Lung (tissue), 13 donors: ENCODE data around the gene POLA1. TPM values are rescaled to one million over a fixed set of nuclear protein-coding genes. Genes with fewer than 3 reads are reported as not detected.

Experiments used
- ATAC-seq: fragments of 200-7000 bp; cut with Tn5 transposase; one replicate; pipeline ENCODE4 v1.9.1; 2020; ENCODE audit warnings: moderate number of reproducible peaks; ENCODE audit not compliant: insufficient read depth, low FRiP score
- DNase-seq, 3 donors: peaks; one replicate each; pipeline ENCODE4 v3.0.0-alpha.2; 2013 to 2017
- H3K27ac ChIP-seq, 2 donors: one replicate each; pipeline ENCODE4 v1.5.1; 2013; ENCODE audit warnings: mild to moderate bottlenecking in 2 of 2, moderate library complexity in 2 of 2, control low read depth in 1 of 2, inconsistent platforms in 1 of 2, low read depth in 1 of 2, low read length in 1 of 2
- H3K27me3 ChIP-seq, 3 donors: one replicate each; pipeline ENCODE4 v1.5.1; 2013; ENCODE audit warnings: low read length in 2 of 3; ENCODE audit not compliant: control insufficient read depth in 3 of 3, insufficient read depth in 3 of 3
- H3K36me3 ChIP-seq, 4 donors: one replicate each; pipeline ENCODE4 v1.5.1; 2013; ENCODE audit warnings: low read length in 4 of 4, mild to moderate bottlenecking in 1 of 4, moderate library complexity in 1 of 4; ENCODE audit not compliant: control insufficient read depth in 4 of 4, insufficient read depth in 4 of 4
- H3K4me1 ChIP-seq, 5 donors: one replicate each; pipeline ENCODE4 v1.5.1; 2013; ENCODE audit warnings: low read length in 5 of 5, mild to moderate bottlenecking in 2 of 5, moderate library complexity in 1 of 5; ENCODE audit not compliant: control insufficient read depth in 5 of 5, insufficient read depth in 5 of 5
- H3K4me3 ChIP-seq: one replicate; pipeline ENCODE4 v1.5.1; 2013; ENCODE audit warnings: mild to moderate bottlenecking, control low read depth, moderate library complexity
- H3K9ac ChIP-seq, 2 donors: one replicate each; pipeline ENCODE4 v1.5.1; 2013; ENCODE audit warnings: low read length in 2 of 2, control low read depth in 1 of 2; ENCODE audit not compliant: insufficient read depth in 1 of 2
- H3K9me3 ChIP-seq, 4 donors: one replicate each; pipeline ENCODE4 v1.5.1; 2013; ENCODE audit warnings: low read length in 3 of 4, mild to moderate bottlenecking in 1 of 4, moderate library complexity in 1 of 4; ENCODE audit not compliant: control insufficient read depth in 4 of 4, insufficient read depth in 3 of 4
- WGBS, 2 donors: extraction: QIAGEN DNeasy Blood & Tissue Kit; methylation state at CpG; one replicate each; pipeline ENCODE4 v1.1.7; 2013; 5-methylcytosine and 5-hydroxymethylcytosine counted together
- polyA plus RNA-seq, 2 donors: library from polyadenylated mRNA; stranded (reverse); fragments of 200-250 nt; gene quantifications; one replicate each; pipeline ENCODE4 v1.2.1, GENCODE V29; 2013
- small RNA-seq: library from RNA; depleted of rRNA; stranded (forward); fragments of <200 nt; gene quantifications from one replicate; pipeline ENCODE3, GENCODE V24; 2014; ENCODE audit warnings: low replicate concordance
- total RNA-seq, 2 donors: library from RNA; depleted of rRNA in 1 of 2; stranded (reverse); fragments of >200 nt in 1 of 2; gene quantifications; one replicate each; pipeline ENCODE4 v1.2.1, GENCODE V29; 2014 to 2021
- TF ChIP-seq, protein P1 (sequence below): IDR thresholded peaks from 2 replicates; pipeline ENCODE4 v1.5.1; 2012; ENCODE audit warnings: mild to moderate bottlenecking; ENCODE audit errors: control extremely low read depth, extremely low read depth
- donor health status: control.
- donor health status: control.
- donor health status: Bipolar disorder and iron deficiency.
- donor health status: healthy.
- donor health status: DM: yes; HTN: yes; CAD: no.

The POLA1 gene
- total and polyA plus RNA-seq, 4 donors: 2.4 to 18.7 (median 6.1) TPM

DNA sequence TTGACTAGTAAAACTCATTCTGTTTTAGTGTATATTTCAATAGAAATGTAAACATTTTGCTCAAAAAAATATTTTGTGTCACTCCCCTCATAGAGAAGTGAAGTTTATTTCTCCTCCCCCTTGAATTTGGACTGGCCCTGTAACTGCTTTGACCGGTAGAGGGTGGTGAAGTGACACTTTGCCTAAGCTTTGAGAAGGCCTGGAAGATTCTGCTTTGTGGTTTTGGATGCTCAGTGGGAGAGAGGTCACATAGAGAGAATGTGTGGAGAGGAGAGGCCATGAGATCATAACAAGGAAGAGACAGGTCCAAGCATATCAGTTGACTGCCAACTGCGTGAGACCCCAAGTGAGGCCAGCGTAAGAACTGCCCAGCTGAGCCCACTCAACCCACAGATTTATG, 341.2 kb downstream of the POLA1 start:
- no peak overlapping the region for H3K4me3 ChIP-seq
- H3K9ac ChIP-seq: no peak overlapping the region
- H3K4me1 ChIP-seq: no peaks in the 10 kb centered on the region
- H3K9me3 ChIP-seq: peaks cover 0 to 10% (median 0%) of the 10 kb centered on the region in 4 donors
- TF ChIP-seq, protein P1, sequence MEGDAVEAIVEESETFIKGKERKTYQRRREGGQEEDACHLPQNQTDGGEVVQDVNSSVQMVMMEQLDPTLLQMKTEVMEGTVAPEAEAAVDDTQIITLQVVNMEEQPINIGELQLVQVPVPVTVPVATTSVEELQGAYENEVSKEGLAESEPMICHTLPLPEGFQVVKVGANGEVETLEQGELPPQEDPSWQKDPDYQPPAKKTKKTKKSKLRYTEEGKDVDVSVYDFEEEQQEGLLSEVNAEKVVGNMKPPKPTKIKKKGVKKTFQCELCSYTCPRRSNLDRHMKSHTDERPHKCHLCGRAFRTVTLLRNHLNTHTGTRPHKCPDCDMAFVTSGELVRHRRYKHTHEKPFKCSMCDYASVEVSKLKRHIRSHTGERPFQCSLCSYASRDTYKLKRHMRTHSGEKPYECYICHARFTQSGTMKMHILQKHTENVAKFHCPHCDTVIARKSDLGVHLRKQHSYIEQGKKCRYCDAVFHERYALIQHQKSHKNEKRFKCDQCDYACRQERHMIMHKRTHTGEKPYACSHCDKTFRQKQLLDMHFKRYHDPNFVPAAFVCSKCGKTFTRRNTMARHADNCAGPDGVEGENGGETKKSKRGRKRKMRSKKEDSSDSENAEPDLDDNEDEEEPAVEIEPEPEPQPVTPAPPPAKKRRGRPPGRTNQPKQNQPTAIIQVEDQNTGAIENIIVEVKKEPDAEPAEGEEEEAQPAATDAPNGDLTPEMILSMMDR: no peak
- no peak overlapping the region for H3K27ac ChIP-seq
- peaks cover 0 to 3% (median 2%) of the 10 kb centered on the region in 3 donors for H3K27me3 ChIP-seq
- no peak for DNase-seq
- no peak for ATAC-seq
- no peaks in the 10 kb centered on the region for H3K36me3 ChIP-seq
- WGBS, 2 donors: 63 to 76% methylated on average over 3 of the region's 3 CpGs

DNA sequence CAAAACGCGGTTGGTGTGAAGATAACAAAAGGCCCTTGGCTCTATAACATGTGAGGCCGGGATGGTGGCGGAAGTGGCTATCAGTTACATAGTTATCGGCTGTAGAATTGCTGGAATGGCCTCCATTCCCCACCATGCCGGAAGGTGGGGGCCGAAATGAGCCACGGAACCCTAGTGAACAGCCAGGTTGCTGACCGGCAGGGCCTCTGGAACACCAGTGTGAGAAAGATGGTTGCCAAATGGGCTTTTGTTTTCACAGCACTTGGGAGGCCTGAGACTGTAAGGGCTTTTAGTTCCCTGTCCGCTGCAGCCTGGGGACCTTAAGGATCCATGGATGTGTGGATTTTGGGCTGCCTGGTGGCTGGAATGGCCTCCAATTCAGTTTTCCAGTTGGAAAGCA, 345.3 kb downstream of the POLA1 start:
- DNase-seq (no peak), ATAC-seq (no peak)
- Histone ChIP-seq H3K9ac (no peak overlapping the region), H3K27ac (no peak overlapping the region), H3K4me1 (no peaks in the 10 kb centered on the region), H3K9me3 (peaks cover 0 to 8% (median 0%) of the 10 kb centered on the region in 4 donors), H3K36me3 (no peaks in the 10 kb centered on the region), H3K4me3 (no peak overlapping the region), H3K27me3 (peaks cover 0 to 2% (median 0%) of the 10 kb centered on the region in 3 donors)
- 85 to 91% methylated on average over 10 of the region's 10 CpGs for WGBS, 2 donors
- TF ChIP-seq, protein P1: no peak

DNA sequence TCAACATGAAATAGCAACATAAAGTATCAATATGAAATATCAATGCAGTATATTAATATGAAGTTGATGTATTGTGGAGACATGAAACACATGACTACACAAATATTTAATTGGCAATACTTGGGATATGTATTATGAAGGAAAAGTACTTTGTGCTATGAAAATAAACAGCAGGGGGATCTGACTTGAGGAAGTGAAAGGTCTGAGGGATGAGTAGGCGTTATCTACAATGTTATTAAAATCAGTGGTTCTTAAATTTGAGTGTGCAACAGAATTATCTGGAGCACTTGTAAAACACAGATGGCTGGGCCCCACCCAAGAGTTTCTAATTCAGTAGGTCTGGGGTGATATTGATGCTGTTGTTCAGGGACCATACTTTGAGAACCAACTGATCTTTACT, 349.5 kb downstream of the POLA1 start:
- Histone ChIP-seq H3K9ac (no peak overlapping the region), H3K27ac (no peak overlapping the region), H3K9me3 (peaks cover 0 to 3% (median 0%) of the 10 kb centered on the region in 4 donors), H3K36me3 (no peaks in the 10 kb centered on the region), H3K27me3 (no peaks in the 10 kb centered on the region), H3K4me3 (no peak overlapping the region), H3K4me1 (no peaks in the 10 kb centered on the region)
- 66 to 80% methylated on average over 1 of the region's 1 CpG for WGBS, 2 donors
- TF ChIP-seq, protein P1: no peak
- no peak for DNase-seq
- no peak for ATAC-seq

Small RNA genes lying within 50 kb of the gene (small RNA-seq; reads per million reads assigned to genes)
- gene SCARNA23: 0.52 reads per million, percentile 62 among the genes with 10 or more reads in this experiment

Other genes with a start within 250 kb of the POLA1 start
- gene PDK3, start 228.6 kb upstream of the POLA1 start, total RNA-seq: 10 to 100 TPM; 16.5 to 18.9 TPM
- 1 to 10 TPM; 4.6 to 7.8 TPM for gene PDK3, start 228.6 kb upstream of the POLA1 start, polyA plus RNA-seq
- 1 to 10 TPM; 3.8 to 5.0 TPM for gene PCYT1B, start 46.6 kb upstream of the POLA1 start, total RNA-seq
- 1 to 10 TPM in 1 of 2 donors, under 1 TPM in 1; 0.35 to 1.1 TPM for gene PCYT1B, start 46.6 kb upstream of the POLA1 start, polyA plus RNA-seq